SH-SY5Y (cell line): Measurements from ENCODE around the gene PPP1R12B.

ENCODE experiments used
- GATA2 ChIP-seq: IDR thresholded peaks from 2 replicates; pipeline ENCODE4 v1.6.1; 2011; ENCODE audit warnings: mild to moderate bottlenecking, low read depth, low read length
- GATA3 ChIP-seq: IDR thresholded peaks from 2 replicates; pipeline ENCODE4 v1.6.1; 2011; ENCODE audit warnings: low read depth, mild to moderate bottlenecking, low read length, moderate library complexity

DNA sequence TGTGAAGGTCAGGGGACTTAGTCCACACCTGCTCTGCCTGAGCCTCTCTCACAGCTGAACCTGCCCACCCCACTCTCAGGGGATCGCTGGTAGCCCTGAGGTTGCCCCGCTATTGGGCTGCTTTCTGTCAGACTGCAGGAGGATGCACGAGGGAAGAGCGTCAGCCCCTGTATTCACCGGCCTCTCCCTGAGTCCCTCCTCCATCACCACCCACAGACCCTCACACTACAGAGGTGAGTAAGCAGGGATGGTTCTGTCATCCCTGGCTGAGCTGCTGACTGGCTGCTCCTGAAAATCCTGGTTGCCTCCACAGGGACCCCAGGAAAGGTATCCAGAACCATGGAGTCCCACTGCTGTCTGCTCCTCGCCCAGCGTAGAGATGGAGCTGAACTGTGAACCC is 243.0 kb downstream of the PPP1R12B start:
- TF ChIP-seq GATA2 (no peak), GATA3 (no peak)
